Upper lobe of right lung (tissue), 1 donor: Measurements from ENCODE around the gene MST1R. TPM values are rescaled to one million over a fixed set of nuclear protein-coding genes. Genes with fewer than 3 reads are reported as not detected.
"Not testable (repeated sequence)": the region's sequence is repeated elsewhere in the genome, so short reads cannot be mapped to it uniquely, and the experiment has no call there.

Source experiments
- ATAC-seq: fragments of 200-7000 bp; cut with Tn5 transposase; one replicate; pipeline ENCODE4 v1.9.1; 2020; ENCODE audit warnings: mild to moderate bottlenecking, moderate library complexity
- DNase-seq: peaks from one replicate; pipeline ENCODE4 v3.0.0-alpha.2; 2020
- H3K27ac ChIP-seq: fragments of 200-600 bp; one replicate; pipeline ENCODE4 v1.8.0; 2022
- H3K27me3 ChIP-seq: fragments of 200-600 bp; one replicate; pipeline ENCODE4 v1.8.0; 2022; ENCODE audit warnings: mild to moderate bottlenecking
- H3K36me3 ChIP-seq: fragments of 200-600 bp; one replicate; pipeline ENCODE4 v1.8.0; 2022
- H3K4me1 ChIP-seq: fragments of 200-600 bp; one replicate; pipeline ENCODE4 v1.8.0; 2022
- H3K4me3 ChIP-seq: fragments of 200-600 bp; one replicate; pipeline ENCODE4 v1.8.0; 2022; ENCODE audit warnings: mild to moderate bottlenecking
- H3K9me3 ChIP-seq: fragments of 200-600 bp; one replicate; pipeline ENCODE4 v1.8.0; 2022
- CTCF ChIP-seq: fragments of 200-600 bp; IDR thresholded peaks from one replicate; pipeline ENCODE4 v1.8.0; 2022; ENCODE audit warnings: antibody characterized with exemption
- intact Hi-C: fragments of 100-400 bp; cut with DNase I; formaldehyde crosslinking; loops from one replicate; pipeline ENCODE4 v1.11.0; 2022
- total RNA-seq: library from RNA; stranded (reverse); fragmentation: NEBNext Ultra II Directional; extraction: Animal tissue kit (Norgen Biotek cat#: 25700); gene quantifications from one replicate; pipeline ENCODE4 v1.2.1, GENCODE V29; 2021
- donor health status: DM: no; HTN: yes; CAD: no; lungs with severe emphysema.

MST1R gene
- total RNA-seq, 1 donor from 2014 or later = 46.2 TPM

- TF ChIP-seq CTCF = no peak
- DNase-seq (no peak), ATAC-seq (no peak)
- Histone ChIP-seq H3K36me3 (no peaks in the 10 kb centered on the region), H3K27me3 (no peaks in the 10 kb centered on the region), H3K4me3 (no peak overlapping the region), H3K27ac (no peak overlapping the region), H3K9me3 (no peaks in the 10 kb centered on the region), H3K4me1 (peaks cover 16% of the 10 kb centered on the region)
- intact Hi-C loops = no loop called here
Measured at GRCh38 chr3:49937090-49937489, 33.4 kb upstream of the MST1R start.

- H3K36me3 ChIP-seq, ATAC-seq, intact Hi-C loops, H3K4me3 ChIP-seq, H3K27ac ChIP-seq, H3K27me3 ChIP-seq, H3K9me3 ChIP-seq, DNase-seq: not testable (repeated sequence)
- peaks cover 11% of the 10 kb centered on the region for H3K4me1 ChIP-seq
Measured at GRCh38 chr3:49932281-49932680, 28.6 kb upstream of the MST1R start.

- ATAC-seq = no peak
- Histone ChIP-seq H3K4me1 (peaks cover 11% of the 10 kb centered on the region), H3K27ac (no peak overlapping the region), H3K36me3 (no peaks in the 10 kb centered on the region), H3K9me3 (no peaks in the 10 kb centered on the region), H3K4me3 (no peak overlapping the region), H3K27me3 (no peaks in the 10 kb centered on the region)
- DNase-seq = no peak
- intact Hi-C loops = no loop called here
- TF ChIP-seq CTCF = no peak
Measured at GRCh38 chr3:49930922-49931321, 27.2 kb upstream of the MST1R start.

- no peak for ATAC-seq
- H3K9me3 ChIP-seq = no peaks in the 10 kb centered on the region
- H3K36me3 ChIP-seq = no peaks in the 10 kb centered on the region
- intact Hi-C loops = no loop called here
- H3K4me3 ChIP-seq = peak overlapping the region; percentile 81
- no peaks in the 10 kb centered on the region for H3K27me3 ChIP-seq
- no peak for TF ChIP-seq CTCF
- no peak for DNase-seq
- peak overlapping the region; percentile 85 for H3K27ac ChIP-seq
- H3K4me1 ChIP-seq = peaks cover 11% of the 10 kb centered on the region
Measured at GRCh38 chr3:49930168-49930690, 26.6 kb upstream of the MST1R start.

GRCh38 chr3:49929291-49930167 is 25.9 kb upstream of the MST1R start, which contains the start of gene MON1A:
MON1A (minus strand) TSS chr3:49929811; CDS start chr3:49913346, 16,465 bp downstream.
- no peaks in the 10 kb centered on the region for H3K36me3 ChIP-seq
- peak; percentile 41 for TF ChIP-seq CTCF
- peak within 1 kb of the TSS; percentile 85 for H3K27ac ChIP-seq
- intact Hi-C loops = no loop called here
- peak within 1 kb of the TSS; percentile 81 for H3K4me3 ChIP-seq
- peaks cover 11% of the 10 kb centered on the region for H3K4me1 ChIP-seq
- DNase-seq (peak; percentile 99), ATAC-seq (peak; percentile 99)
- no peaks in the 10 kb centered on the region for H3K9me3 ChIP-seq
- no peaks in the 10 kb centered on the region for H3K27me3 ChIP-seq

- no peak for TF ChIP-seq CTCF
- H3K9me3 ChIP-seq = no peaks in the 10 kb centered on the region
- no peaks in the 10 kb centered on the region for H3K36me3 ChIP-seq
- H3K4me3 ChIP-seq = peak overlapping the region; percentile 81
- ATAC-seq = peak; percentile 37
- H3K27ac ChIP-seq = peak overlapping the region; percentile 85
- no peak for DNase-seq
- intact Hi-C loops = no loop called here
- H3K4me1 ChIP-seq = peaks cover 11% of the 10 kb centered on the region
- no peaks in the 10 kb centered on the region for H3K27me3 ChIP-seq
Measured at GRCh38 chr3:49928481-49929017, 24.9 kb upstream of the MST1R start.
